NK-92 treated with Interleukin-12 subunit alpha and Interleukin-12 subunit beta, amount 100 ng/mL, for 24 hours (cell line): ENCODE data around the gene OR8S1.
A peak's percentile ranks its signal among the peaks of the same experiment; 100 is the strongest.
"Not testable (repeated sequence)": the region's sequence is repeated elsewhere in the genome, so short reads cannot be mapped to it uniquely, and the experiment has no call there.

Source experiments
- DNase-seq: peaks from one replicate; lab custom pipeline; 2025; lab: John Stamatoyannopoulos, UW

The OR8S1 gene, protein sequence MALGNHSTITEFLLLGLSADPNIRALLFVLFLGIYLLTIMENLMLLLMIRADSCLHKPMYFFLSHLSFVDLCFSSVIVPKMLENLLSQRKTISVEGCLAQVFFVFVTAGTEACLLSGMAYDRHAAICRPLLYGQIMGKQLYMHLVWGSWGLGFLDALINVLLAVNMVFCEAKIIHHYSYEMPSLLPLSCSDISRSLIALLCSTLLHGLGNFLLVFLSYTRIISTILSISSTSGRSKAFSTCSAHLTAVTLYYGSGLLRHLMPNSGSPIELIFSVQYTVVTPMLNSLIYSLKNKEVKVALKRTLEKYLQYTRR

DNA sequence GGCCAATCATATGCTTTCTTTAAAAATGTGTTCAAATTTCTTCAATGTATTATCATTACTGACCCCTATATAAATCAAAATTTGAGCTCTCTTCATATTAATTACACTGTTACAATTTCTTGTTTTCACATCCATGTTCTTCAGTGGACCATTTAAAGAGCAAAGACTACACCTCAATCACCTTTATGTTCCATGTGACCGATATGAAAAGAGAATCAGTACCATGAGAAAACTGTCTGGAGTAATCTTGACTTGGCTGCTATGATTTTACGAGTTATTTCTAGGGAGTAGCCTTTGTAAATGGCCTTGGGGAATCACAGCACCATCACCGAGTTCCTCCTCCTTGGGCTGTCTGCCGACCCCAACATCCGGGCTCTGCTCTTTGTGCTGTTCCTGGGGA is at the start of gene OR8S1:
Gene OR8S1 (plus strand): TSS at position 301 of the 400 bp plus-strand sequence. CDS start 0 bp downstream, at position 301.
- DNase-seq = no peak

DNA sequence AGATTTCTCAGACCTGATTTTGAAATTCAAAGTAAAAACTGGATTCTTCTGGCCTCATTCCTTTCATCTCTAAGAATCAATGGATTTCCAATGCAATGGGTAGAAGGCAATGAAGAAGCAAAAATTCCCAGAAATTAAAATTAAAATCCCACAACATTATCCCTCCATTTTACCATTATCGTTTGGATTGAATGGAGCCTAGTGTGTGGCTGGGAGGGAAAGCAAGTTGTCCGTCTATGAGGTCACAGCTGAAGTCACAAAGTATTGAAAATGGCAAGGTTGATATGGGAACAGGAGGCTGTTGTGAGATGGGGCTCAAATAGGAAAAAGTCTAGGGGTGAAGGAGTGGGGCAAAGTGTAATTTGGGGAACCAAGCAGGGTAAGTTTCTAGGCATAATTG is 43.2 kb upstream of the OR8S1 start, which contains the start of gene C12orf54:
Gene C12orf54 (plus strand): TSS at position 301 of the 400 bp plus-strand sequence. CDS start 799 bp downstream, outside the sequence.
- no peak for DNase-seq

DNA sequence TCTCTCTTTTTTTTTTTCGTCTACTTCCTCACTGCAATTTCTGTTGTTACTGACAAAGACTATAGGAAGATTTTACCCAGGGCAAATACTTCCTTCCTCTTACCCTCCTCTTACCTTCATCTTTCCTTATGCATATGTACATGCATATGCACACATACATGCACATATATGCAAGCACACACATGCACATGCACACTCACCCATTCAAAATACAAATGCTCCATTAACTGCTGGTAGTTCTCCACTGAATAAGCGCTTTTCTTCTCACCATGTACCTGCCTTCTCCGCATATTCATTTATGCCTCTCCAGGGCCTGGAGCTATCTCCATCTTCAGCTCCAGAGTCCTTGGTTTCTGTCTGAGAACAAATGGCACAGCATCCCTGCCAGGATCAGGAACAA is 42.5 kb upstream of the OR8S1 start:
- DNase-seq = no peak

DNA sequence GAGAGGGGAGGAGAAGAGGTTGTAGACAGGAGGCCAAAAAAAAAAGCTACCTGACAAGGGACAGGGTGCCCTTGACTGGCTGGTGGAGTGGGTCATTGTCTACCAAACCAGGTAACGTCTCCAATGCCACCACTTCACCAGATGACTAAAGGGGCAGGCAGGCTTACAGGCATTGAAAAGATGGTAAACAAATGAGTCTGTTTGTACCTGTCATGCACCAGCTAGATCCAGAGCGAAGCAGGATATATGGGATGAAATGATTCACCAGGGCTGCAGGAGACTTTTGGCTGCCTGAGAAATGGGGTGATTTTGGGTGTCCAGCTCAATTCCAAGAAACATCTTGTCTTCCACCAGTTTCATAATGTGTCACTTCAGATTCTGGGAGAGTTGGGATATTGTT is 39.2 kb upstream of the OR8S1 start:
- DNase-seq = no peak

DNA sequence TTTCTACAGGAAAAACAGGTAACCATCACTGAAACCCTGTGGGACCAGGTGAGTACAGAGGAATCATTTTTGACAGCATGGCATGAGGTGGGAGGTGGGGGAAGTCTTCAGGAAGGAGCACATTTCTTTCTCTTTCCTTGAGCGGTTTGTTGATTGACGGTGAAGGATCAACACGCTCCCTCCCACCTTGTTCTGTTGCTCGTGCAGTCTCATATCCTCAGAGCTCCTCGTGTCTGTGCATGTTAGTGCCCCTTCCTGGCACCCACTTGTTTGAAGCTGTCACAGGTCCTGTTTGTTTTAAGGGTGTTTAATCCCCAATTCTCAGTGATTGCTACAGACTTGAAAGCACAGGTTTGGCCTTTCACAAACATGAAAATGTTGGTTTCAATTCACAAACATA is 38.8 kb upstream of the OR8S1 start:
- no peak for DNase-seq

DNA sequence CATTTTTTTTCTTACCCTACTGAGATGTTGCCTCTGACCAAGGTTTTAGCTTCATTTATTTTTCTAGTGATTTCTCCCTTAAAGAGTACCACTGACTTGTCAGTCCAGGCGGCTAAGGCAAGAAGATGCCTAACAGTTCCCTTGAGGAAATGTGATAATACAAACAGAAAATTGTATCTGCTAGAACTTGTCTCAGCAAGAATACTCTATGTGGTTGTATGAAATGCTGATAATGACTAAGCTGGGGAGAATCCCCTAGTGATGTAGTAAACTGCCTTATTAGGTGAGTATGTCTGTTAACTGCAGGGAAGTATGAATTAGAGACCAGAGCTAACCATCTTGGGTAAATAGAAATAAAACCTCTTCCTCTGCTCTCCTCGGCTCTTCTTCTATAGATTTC is 36.4 kb upstream of the OR8S1 start:
- DNase-seq = no peak

DNA sequence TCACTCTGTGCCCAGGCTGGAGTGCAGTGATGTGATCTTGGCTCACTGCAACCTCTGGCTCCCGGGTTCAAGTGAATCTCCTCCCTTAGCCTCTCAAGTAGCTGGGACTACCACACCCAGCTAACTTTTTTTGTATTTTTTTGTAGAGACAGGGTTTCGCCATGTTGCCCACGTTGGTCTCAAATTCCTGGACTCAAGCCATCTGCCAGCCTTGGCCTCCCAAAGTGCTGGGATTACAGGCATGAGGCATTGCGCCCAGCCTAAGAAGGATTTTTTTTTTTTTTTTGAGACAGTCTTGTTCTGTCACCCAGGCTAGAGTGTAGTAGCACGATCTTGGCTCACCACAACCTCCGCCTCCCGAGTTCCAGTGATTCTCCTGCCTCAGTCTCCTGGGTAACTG is 36.0 kb upstream of the OR8S1 start:
- DNase-seq = not testable (repeated sequence)

DNA sequence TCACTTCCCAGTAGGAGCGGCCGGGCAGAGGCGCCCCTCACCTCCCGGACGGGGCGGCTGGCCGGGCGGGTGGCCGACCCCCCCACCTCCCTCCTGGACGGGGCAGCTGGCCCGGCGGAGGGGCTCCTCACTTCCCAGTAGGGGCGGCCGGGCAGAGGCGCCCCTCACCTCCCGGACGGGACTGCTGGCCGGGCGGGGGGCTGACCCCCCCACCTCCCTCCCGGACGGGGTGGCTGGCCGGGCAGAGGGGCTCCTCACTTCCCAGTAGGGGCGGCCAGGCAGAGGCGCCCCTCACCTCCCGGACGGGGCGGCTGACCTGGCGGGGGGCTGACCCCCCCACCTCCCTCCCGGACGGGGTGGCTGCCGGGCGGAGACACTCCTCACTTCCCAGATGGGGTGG is 25.2 kb upstream of the OR8S1 start:
- not testable (repeated sequence) for DNase-seq

DNA sequence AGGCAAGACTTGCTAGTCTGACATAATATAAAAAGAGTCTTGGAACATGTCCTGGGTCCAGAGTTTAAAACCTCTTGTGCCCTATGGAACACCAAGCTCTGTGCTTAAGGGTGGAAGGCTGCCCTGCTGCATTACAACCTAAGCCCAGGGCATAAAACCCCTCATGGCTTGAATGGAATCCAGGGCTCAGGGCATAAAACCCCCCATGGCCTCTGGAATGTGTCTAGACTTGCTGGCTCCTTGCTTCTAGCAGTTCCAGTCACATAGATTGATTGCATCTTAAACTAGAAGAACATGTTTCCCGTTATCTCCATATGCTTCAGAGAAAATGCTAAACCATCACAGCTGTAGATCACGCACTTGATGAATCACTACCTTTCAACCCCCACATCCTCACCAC is 18.6 kb upstream of the OR8S1 start:
- not testable (repeated sequence) for DNase-seq

DNA sequence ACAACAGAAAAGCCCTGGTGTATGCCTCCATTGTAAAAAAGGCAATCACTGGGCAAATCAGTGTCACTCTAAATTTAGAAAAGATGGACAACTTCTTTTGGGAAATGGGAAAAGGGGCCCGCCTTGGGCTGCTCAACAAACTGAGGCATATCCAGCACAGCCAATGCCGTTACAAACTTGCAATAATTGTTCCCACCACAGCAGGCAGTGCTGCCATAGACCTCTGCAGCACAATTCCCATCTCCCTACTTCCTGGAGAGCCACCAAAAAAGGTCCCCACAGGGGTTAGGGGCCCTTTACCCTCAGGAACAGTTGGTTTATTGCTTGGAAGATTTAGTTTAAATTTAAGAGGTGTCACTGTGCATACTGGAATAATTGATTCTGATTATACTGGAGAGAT is 16.4 kb upstream of the OR8S1 start:
- no peak for DNase-seq

DNA sequence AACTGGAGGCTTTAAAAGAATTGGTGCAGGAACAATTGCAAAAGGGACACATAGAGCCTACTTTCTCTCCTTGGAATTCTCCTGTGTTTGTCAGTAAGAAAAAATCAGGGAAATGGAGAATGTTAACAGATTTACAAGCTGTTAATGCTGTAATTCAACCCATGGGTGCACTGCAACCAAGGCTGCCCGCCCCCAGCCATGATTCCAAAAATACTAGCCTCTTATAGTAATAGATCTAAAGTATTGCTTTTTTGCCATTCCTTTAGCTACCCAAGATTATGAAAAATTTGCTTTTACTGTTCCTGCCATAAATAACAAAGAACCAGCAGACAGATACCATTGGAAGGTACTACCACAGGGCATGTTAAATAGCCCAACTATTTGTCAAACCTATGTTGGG is 15.3 kb upstream of the OR8S1 start:
- DNase-seq = no peak

DNA sequence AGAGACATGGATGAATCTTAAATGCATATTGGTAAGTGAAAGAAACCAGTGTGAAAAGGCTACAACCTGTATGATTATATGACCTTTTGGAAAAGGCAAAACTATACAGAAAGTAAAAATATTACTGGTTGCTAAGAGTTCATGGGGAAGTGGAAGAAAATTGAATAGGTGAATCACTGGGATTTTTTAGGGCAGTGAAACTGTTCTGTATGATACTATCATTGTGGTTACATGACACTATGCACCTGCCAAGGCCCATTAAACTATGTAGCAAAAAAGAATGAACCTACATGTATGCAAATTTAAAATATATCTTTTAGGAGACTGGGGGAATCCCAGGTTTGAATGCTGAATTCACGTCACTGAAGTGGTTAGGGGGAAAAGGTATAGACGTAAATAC is 12.6 kb upstream of the OR8S1 start:
- DNase-seq = no peak

DNA sequence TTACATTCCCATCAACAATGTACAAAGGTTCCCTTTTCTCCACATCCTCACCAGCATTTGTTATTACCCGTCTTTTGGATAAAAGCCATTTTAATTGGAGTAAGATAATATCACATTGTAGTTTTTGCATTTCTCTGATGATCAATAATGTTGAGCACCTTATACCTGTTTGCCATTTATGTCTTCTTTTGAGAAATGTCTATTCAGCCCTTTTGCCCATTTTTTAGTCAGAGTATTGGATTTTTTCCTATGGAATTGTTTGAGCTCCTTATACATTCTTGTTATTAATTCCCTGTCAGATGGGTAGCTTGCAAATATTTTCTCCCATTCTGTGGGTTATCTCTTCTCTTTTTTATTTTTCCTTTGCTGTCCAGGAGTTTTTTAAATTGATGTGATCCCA is 10.7 kb upstream of the OR8S1 start:
- no peak for DNase-seq

DNA sequence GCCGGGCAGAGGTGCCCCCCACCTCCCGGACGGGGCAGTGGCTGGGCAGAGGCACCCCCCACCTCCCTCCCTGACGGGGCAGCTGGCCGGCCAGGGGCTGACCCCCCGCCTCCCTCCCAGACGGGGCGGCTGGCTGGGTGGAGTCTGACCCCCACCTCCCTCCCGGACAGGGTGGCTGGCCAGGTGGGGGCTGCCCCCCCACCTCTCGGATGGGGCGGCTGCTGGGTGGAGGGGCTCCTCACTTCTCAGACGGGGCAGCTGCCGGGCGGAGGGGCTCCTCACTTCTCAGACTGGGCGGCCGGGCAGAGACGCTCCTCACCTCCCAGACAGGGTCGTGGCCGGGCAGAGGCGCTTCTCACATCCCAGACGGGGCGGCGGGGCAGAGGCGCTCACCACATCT is 5.1 kb upstream of the OR8S1 start:
- not testable (repeated sequence) for DNase-seq

DNA sequence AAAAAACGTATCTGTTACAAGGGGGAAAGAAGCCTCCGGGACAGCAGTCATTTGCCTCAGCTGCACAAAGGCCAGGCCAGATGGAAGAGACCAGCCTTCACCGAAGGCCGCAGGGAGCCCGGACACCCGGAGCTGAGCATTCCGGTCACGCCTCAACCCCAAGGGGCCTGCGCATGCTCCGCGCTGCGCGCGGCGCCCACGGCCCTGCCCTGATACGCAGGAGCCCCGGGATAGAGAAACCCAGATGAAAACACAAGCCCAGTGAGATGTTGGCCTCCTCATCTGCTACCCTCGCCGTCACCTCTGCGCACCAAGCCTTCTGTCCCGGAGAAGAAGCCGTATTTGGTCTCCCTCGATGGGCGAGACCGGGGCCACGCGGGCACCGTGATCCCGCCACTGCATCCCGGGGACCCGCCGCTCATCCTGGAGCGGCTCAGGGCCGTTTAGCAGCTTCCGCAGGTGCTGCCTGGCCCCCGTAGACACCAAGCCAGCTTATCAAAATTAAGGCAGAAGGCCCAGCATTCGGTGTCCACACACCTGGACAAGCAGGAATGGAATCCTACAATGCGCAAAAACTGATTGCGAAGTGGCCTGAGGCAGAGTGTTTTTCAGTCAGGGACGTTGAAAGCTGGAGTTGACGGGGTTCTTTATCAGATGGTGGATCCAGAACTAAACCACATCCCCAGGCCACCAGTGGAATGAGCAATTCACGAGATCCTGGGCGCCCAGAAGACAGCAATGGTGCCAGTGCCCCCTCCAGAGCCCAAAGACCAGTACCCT is 2.6 kb downstream of the OR8S1 start:
- DNase-seq = no peak

DNA sequence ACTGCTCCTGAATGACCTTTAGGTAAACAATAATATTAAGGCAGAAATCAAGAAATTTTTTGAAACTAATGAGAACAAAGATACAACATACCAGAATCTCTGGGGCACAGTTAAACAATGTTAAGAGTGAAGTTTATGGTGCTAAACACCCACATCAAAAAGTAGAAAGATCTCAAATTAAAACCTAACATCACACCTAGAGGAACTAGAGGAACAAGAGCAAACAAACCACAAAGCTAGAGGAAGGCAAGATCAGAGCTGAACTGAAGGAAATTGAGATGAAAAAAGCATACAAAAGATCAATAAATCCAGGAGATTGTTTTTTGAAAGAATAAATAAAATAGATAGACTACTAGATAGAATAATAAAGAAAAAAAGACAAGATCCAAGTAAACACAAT is 7.2 kb downstream of the OR8S1 start:
- no peak for DNase-seq

DNA sequence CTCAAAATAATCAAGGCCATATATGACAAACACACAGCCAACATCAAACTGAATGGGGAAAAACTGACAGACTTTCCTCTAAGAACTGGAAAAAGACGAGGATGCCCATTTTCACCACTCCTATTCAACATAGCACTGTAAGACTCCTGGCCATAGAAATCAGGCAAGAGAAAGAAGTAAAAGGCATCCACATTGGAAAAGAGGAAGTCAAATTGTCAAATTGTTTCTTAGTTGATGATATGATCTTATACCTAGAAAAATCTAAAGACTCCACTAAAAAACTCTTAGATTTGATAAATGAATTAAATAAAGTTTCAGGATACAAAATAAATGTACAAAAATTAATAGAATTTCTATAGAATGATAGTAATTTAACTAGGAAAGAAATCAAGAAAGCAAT is 11.2 kb downstream of the OR8S1 start:
- no peak for DNase-seq

DNA sequence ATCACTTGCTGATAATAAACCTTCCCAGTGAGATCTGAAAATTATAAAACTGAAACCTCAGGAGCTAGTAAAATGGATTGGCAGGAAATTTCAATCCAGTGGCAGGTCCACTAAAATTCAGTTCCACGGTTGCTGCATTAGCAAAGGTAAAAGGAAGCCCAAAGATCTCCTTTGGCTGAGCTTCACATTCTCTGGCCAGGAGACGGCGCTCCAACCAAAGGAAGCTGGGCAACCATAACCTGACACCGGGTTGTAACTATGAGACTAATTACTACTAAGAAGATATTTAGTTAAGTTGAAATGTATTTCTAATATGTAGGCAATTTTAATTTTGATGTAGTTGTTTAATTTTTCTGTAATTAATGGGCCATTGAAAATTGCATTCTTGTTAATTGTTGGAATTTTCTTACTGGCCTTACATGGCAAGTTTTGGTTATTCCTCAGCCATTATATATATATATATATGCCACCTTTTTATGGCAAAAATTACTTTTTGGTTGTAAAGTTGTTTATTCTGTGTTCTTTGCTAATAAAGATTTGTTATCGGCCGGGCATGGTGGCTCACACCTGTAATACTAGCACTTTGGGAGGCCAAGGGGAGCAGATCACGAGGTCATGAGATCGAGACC is 17.0 kb downstream of the OR8S1 start:
- DNase-seq = peak; percentile 42

DNA sequence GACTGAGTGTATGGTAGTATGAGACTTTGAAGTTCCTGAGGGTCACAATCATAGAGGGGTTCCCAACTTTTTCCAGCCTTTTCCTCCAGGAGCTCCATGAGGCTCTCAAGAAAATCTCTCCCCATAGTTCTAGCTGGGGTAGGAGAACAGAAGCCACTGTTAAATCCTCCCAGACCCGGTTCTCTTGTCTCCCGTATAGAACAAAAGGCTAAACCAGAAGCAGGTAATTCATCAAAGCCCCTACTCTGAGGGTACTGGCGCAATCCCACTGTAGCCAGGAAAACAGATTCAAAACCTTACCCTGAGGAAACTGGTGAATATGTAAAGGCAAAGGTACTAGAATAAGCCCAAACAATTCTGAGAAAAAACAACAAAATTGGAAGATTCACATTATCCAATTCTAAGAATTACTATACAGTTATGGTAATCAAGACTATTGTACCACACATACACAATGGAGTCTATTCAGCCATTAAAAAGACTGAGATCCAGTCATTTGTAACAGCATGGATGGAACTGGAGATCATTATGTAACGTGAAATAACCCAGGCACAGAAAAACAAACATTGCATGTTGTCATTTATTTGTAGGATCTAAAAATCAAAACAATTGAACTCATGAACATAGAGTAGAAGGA is 20.5 kb downstream of the OR8S1 start:
- no peak for DNase-seq

DNA sequence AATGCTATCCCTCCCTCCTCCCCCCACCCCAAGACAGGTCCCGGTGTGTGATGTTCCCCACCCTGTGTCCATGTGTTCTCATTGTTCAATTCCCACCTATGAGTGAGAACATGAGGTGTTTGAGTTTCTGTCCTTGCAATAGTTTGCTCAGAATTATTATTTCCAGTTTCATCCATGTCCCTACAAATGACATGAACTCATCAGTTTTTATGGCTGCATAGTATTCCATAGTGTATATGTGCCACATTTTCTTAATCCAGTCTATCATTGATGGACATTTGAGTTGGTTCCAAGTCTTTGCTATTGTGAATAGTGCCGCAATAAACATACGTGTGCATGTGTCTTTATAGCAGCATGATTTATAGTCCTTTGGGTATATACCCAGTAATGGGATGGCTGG is 21.6 kb downstream of the OR8S1 start:
- not testable (repeated sequence) for DNase-seq

DNA sequence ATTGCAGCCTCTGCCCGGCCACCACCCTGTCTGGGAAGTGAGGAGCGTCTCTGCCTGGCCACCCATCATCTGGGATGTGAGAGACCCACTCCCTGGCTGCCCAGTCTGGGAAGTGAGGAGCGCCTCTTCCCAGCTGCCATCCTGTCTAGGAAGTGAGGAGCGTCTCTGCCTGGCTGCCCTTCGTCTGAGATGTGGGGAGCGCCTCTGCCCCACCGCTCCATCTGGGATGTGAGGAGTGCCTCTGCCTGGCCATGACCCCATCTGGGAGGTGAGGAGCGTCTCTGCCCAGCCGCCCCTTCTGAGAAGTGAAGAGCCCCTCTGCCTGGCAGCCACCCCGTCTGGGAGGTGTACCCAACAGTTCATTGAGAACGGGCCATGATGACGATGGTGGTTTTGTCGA is 26.2 kb downstream of the OR8S1 start:
- DNase-seq = not testable (repeated sequence)

DNA sequence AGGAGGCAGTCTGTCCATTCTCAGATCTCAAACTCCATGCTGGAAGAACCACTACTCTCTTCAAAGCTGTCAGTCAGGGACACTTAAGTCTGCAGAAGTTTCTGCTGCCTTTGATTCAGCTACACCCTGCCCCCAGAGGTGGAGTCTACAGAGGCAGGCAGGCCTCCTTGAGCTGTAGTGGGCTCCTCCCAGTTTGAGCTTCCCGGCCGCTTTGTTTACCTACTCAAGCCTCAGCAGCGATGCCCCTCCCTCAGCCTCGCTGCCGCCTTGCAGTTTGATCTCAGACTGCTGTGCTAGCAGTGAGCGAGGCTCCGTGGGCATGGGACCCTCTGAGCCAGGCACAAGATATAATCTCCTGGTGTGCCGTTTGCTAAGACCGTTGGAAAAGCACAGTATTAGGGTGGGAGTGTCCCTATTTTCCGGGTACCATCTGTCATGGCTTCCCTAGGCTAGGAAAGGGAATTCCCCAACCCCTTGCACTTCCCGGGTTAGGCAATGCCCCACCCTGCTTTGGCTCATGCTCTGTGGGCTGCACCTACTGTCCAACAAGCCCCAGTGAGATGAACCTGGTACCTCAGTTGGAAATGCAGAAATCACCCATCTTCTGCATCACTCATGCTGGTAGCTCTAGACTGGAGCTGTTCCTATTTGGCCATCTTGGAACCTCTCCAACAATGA is 28.4 kb downstream of the OR8S1 start:
- DNase-seq = not testable (repeated sequence)
